H1 (cell line): ENCODE measurements around the gene UGT1A3. TPM values are rescaled to one million over a fixed set of nuclear protein-coding genes. Genes with fewer than 3 reads are reported as not detected.

Experiments used
- CTCF ChIA-PET: fragments of 300-600 bp; sonication (Branson Sonifier 250); formaldehyde crosslinking; loops from one replicate; lab custom pipeline; 2021; ENCODE audit not compliant: partially characterized antibody; lab: Charles Lee
- POLR2A ChIA-PET: fragments of 300-600 bp; sonication (Branson Sonifier 250); formaldehyde crosslinking; loops from one replicate; lab custom pipeline; 2021; ENCODE audit warnings: inconsistent platforms; ENCODE audit not compliant: partially characterized antibody; lab: Charles Lee
- DNase-seq, 2 experiments: peaks; one replicate each; pipeline versions ENCODE4 v3.0.0 to v3.0.0-alpha.2; 2010 to 2022; ENCODE audit warnings: low spot score in 2 of 2, low read depth in 1 of 2, mixed read lengths in 1 of 2
- FAIRE-seq: peaks from 2 replicates; lab custom pipeline; 2011; peaks lifted over from hg19 to GRCh38; lab: Jason Lieb, UNC
- H2AFZ ChIP-seq: 2 replicates; pipeline ENCODE4 v1.8.1; 2012; ENCODE audit warnings: low read length, inconsistent platforms
- H2AK5ac ChIP-seq: 2 replicates; pipeline ENCODE4 v1.6.1; 2013; ENCODE audit warnings: low read depth, low read length
- H2BK120ac ChIP-seq: replicated peaks from 2 replicates; pipeline ENCODE3; 2013; ENCODE audit warnings: low read depth, low read length, inconsistent platforms
- H2BK12ac ChIP-seq: 2 replicates; pipeline ENCODE4 v1.6.1; 2013; ENCODE audit warnings: low read depth, low read length
- H2BK15ac ChIP-seq: 2 replicates; pipeline ENCODE4 v1.6.1; 2013; ENCODE audit warnings: low read length
- H2BK20ac ChIP-seq: 2 replicates; pipeline ENCODE4 v1.6.1; 2013; ENCODE audit warnings: low read length
- H2BK5ac ChIP-seq: 2 replicates; pipeline ENCODE4 v1.6.1; 2013; ENCODE audit warnings: low read depth, low read length
- H3K14ac ChIP-seq: 2 replicates; pipeline ENCODE4 v1.6.1; 2013; ENCODE audit warnings: inconsistent platforms; ENCODE audit not compliant: insufficient read length
- H3K18ac ChIP-seq: 2 replicates; pipeline ENCODE4 v1.6.1; 2013; ENCODE audit warnings: low read length; ENCODE audit errors: extremely low read depth
- H3K23ac ChIP-seq: 2 replicates; pipeline ENCODE4 v1.6.1; 2013; ENCODE audit warnings: inconsistent platforms; ENCODE audit not compliant: insufficient read length
- H3K23me2 ChIP-seq: 2 replicates; pipeline ENCODE4 v1.6.1; 2013; ENCODE audit warnings: low read depth, low read length
- H3K27ac ChIP-seq: 2 replicates; pipeline ENCODE4 v1.6.1; 2011; ENCODE audit warnings: low read depth, low read length, inconsistent platforms
- H3K27me3 ChIP-seq, 4 experiments: replicated peaks in 1 of 4; 1 replicate in 1 of 4; 2 replicates in 3 of 4; pipeline versions ENCODE4 v1.6.1 to v1.8.1; 2011 to 2013; ENCODE audit warnings: low read length in 3 of 4, mild to moderate bottlenecking in 3 of 4, inconsistent platforms in 2 of 4, mixed read lengths in 2 of 4, moderate library complexity in 1 of 4; ENCODE audit not compliant: control insufficient read depth in 3 of 4, insufficient read depth in 3 of 4; ENCODE audit errors: extremely low read depth in 1 of 4
- H3K36me3 ChIP-seq, 4 experiments: 2 replicates each; pipeline versions ENCODE4 v1.6.1 to v1.8.1; 2011 to 2013; ENCODE audit warnings: mild to moderate bottlenecking in 4 of 4, low read length in 3 of 4, moderate library complexity in 2 of 4, control low read depth in 1 of 4, inconsistent platforms in 1 of 4; ENCODE audit not compliant: insufficient read depth in 4 of 4, control insufficient read depth in 2 of 4
- H3K4ac ChIP-seq: replicated peaks from 2 replicates; pipeline ENCODE3; 2013; ENCODE audit warnings: low read length, low read depth, mixed read lengths, inconsistent platforms; ENCODE audit not compliant: insufficient read length
- H3K4me1 ChIP-seq, 4 experiments: replicated peaks in 1 of 4; 1 replicate in 1 of 4; 2 replicates in 3 of 4; pipeline versions ENCODE4 v1.6.1 to v1.8.1; 2011 to 2013; ENCODE audit warnings: low read length in 3 of 4, inconsistent platforms in 2 of 4, mixed read lengths in 1 of 4; ENCODE audit not compliant: insufficient read depth in 4 of 4, control insufficient read depth in 3 of 4
- H3K4me2 ChIP-seq, 2 experiments: 2 replicates each; pipeline versions ENCODE4 v1.6.1 to v1.8.1; 2011 to 2013; ENCODE audit warnings: low read depth in 2 of 2, low read length in 2 of 2, control low read depth in 1 of 2, inconsistent platforms in 1 of 2, mild to moderate bottlenecking in 1 of 2; ENCODE audit not compliant: insufficient read depth in 1 of 2
- H3K4me3 ChIP-seq, 4 experiments: fragments of 200-600, 300-600 bp in 1 of 4; sonication (generic), shearing (Covaris generic), sonication (Bioruptor Twin) in 1 of 4; 2 replicates each; pipeline versions ENCODE4 v1.5.1 to v1.8.1; 2011 to 2016; ENCODE audit warnings: low read length in 4 of 4, low read depth in 3 of 4, control low read depth in 2 of 4, inconsistent platforms in 2 of 4, mild to moderate bottlenecking in 2 of 4, mixed read lengths in 1 of 4, moderate library complexity in 1 of 4; ENCODE audit not compliant: insufficient read depth in 2 of 4; ENCODE audit errors: extremely low read depth in 1 of 4
- H3K56ac ChIP-seq: replicated peaks from 2 replicates; pipeline ENCODE3; 2013; ENCODE audit warnings: low read depth, mild to moderate bottlenecking, mixed read lengths, low read length, inconsistent platforms; ENCODE audit not compliant: insufficient read length
- H3K79me1 ChIP-seq: 2 replicates; pipeline ENCODE4 v1.6.1; 2013; ENCODE audit warnings: low read depth, low read length, control low read depth
- H3K79me2 ChIP-seq, 2 experiments: 2 replicates each; pipeline versions ENCODE4 v1.6.1 to v1.8.1; 2012 to 2013; ENCODE audit warnings: low read length in 2 of 2, mild to moderate bottlenecking in 2 of 2, inconsistent platforms in 1 of 2; ENCODE audit not compliant: insufficient read depth in 2 of 2, control insufficient read depth in 1 of 2
- H3K9ac ChIP-seq, 4 experiments: replicated peaks in 1 of 4; 1 replicate in 1 of 4; 2 replicates in 3 of 4; pipeline versions ENCODE4 v1.6.1 to v1.8.1; 2011 to 2013; ENCODE audit warnings: low read depth in 3 of 4, low read length in 3 of 4, control low read depth in 2 of 4, mild to moderate bottlenecking in 2 of 4, moderate library complexity in 2 of 4, inconsistent platforms in 1 of 4; ENCODE audit errors: extremely low read depth in 1 of 4
- H3K9me3 ChIP-seq, 2 experiments: 2 replicates each; pipeline versions ENCODE4 v1.6.1 to v1.8.1; 2012 to 2013; ENCODE audit warnings: mild to moderate bottlenecking in 2 of 2, moderate library complexity in 2 of 2, control low read depth in 1 of 2, inconsistent platforms in 1 of 2, low read depth in 1 of 2, low read length in 1 of 2, mixed read lengths in 1 of 2; ENCODE audit not compliant: insufficient read depth in 2 of 2
- H4K20me1 ChIP-seq, 2 experiments: replicated peaks in 1 of 2; 2 replicates each; pipeline versions ENCODE3 to v1.8.1; 2011 to 2013; ENCODE audit warnings: inconsistent platforms in 2 of 2, low read length in 2 of 2, mild to moderate bottlenecking in 1 of 2; ENCODE audit not compliant: insufficient read depth in 2 of 2, control insufficient read depth in 1 of 2
- H4K5ac ChIP-seq: 2 replicates; pipeline ENCODE4 v1.6.1; 2013; ENCODE audit warnings: low read length, low read depth, mixed read lengths, inconsistent platforms; ENCODE audit not compliant: insufficient read length
- H4K8ac ChIP-seq: 2 replicates; pipeline ENCODE4 v1.8.0; 2013; ENCODE audit warnings: mild to moderate bottlenecking, moderate library complexity, low read length, inconsistent platforms; ENCODE audit not compliant: insufficient read depth; ENCODE audit errors: extremely low read depth
- H4K91ac ChIP-seq: replicated peaks from 2 replicates; pipeline ENCODE3; 2013; ENCODE audit warnings: low read length, mixed read lengths, inconsistent platforms; ENCODE audit not compliant: insufficient read length
- E2F6 ChIP-seq: IDR thresholded peaks from 2 replicates; pipeline ENCODE4 v1.6.1; 2012; ENCODE audit warnings: inconsistent platforms
- EP300 ChIP-seq, 2 experiments: IDR thresholded peaks; 1 replicate in 1 of 2; 2 replicates in 1 of 2; pipeline ENCODE4 v1.6.1; 2011 to 2012; ENCODE audit warnings: low read depth in 2 of 2, low read length in 2 of 2, mild to moderate bottlenecking in 2 of 2, borderline replicate concordance in 1 of 2, inconsistent platforms in 1 of 2, moderate library complexity in 1 of 2
- KDM4A ChIP-seq: IDR thresholded peaks from one replicate; pipeline ENCODE4 v1.7.1; 2012; ENCODE audit warnings: low read depth, mild to moderate bottlenecking, moderate library complexity, low read length, inconsistent platforms; ENCODE audit not compliant: severe bottlenecking
- KDM5A ChIP-seq: fragments of 200-600 bp; IDR thresholded peaks from 2 replicates; pipeline ENCODE4 v1.7.1; 2012; ENCODE audit warnings: mild to moderate bottlenecking, low read length, inconsistent platforms, mixed read lengths
- SIRT6 ChIP-seq: IDR thresholded peaks from one replicate; pipeline ENCODE4 v1.7.1; 2012; ENCODE audit warnings: low read length, inconsistent platforms
- TEAD4 ChIP-seq: IDR thresholded peaks from 2 replicates; pipeline ENCODE4 v1.6.1; 2012; ENCODE audit warnings: low read depth, low read length, inconsistent platforms, mixed read lengths
- WGBS, 2 experiments: shearing (Covaris generic) in 1 of 2; methylation state at CpG; one replicate each; pipeline versions ENCODE4 v1.1.6 to v1.1.7; 2013 to 2015; ENCODE audit warnings: low lambda C conversion rate in 2 of 2, mixed read lengths in 2 of 2, inconsistent platforms in 1 of 2, low coverage in 1 of 2, missing lambda C conversion rate in 1 of 2; ENCODE audit not compliant: insufficient replicate concordance in 2 of 2, insufficient coverage in 1 of 2, insufficient read length in 1 of 2; ENCODE audit errors: extremely low coverage in 1 of 2, missing lambda C conversion rate in 1 of 2; 5-methylcytosine and 5-hydroxymethylcytosine counted together
- polyA plus RNA-seq, 7 experiments: library from polyadenylated mRNA; depleted of rRNA in 3 of 7; stranded (reverse) in 5 of 7; unstranded in 2 of 7; fragments of >200 nt in 5 of 7; fragments of 200-250 nt in 2 of 7; gene quantifications; 1 replicate in 5 of 7; 2 replicates in 1 of 7; 4 replicates in 1 of 7; pipeline versions ENCODE4 v1.2.1 to v1.2.3, GENCODE V29; 2011 to 2013; ENCODE audit warnings: missing spikeins in 2 of 7, mixed read lengths in 2 of 7
- total RNA-seq: library from RNA; stranded (reverse); fragmentation: NEBNext Ultra II Directional; extraction: Animal tissue kit (Norgen Biotek cat#: 25700); gene quantifications from 2 replicates; pipeline ENCODE4 v1.2.1, GENCODE V29; 2021

Gene UGT1A3
- total and polyA plus RNA-seq, 2 of the 8 experiments (the other 6 are each of a cell fraction or from before 2014, with no cell fraction given): not detected

DNA sequence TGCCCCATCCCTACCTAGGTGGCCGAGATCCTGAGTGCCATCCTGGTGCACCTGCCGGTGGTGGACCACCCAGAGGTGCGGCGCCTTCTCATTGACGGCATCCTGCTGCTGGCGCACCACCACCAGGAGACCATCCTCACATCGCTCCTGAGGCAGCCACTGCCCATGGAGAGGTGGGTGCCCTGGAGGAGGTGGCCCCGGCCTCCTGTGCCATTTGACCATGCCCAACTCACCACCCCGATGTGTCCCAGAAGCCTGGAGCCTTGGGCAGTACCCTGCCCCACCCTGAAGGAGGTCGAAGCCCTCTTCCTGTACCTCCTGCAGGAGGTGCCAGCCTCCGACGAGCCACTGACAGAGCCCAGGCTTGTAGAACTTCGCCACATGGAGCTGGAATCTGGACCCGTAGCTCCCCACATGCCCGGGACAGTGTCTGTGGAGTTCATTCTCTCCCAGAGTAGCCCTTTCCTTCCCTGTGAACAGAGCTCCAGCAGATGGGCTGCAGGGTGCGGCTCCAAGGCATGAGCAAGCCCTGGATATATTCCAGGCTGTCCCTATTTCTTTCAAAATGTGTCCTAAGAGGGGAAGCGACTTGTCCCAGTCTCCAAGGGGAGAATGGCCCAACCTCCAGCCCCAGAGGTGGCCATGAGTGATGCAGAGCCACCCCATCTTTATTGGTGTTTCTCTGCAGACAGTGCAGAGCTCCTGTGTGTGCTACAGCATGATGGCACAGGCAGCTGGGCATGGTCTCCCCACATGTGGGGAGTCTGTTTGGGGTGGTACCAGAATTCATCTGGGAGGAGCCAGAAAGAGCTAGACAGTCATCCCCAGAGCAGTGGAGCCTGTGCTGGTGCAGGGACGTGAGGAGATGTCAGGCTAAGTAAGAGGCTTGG lies 91.3 kb downstream of the UGT1A3 start:
- CTCF ChIA-PET: interaction anchor here (1.0 to 1.2 kb wide), 2 partner anchors 109 to 394 kb away, joined by 3 to 4 read pairs; no protein-coding TSS in a partner anchor
- no peaks in the 10 kb centered on the region for H3K27me3 ChIP-seq
- no peak for TF ChIP-seq E2F6
- no peak for TF ChIP-seq EP300 (IDR thresholded peaks at IDR 0.05; ENCODE audit: borderline replicate concordance in 1 of 2, low read depth in 2 of 2, low read length in 2 of 2)
- no peak for TF ChIP-seq TEAD4
- no peak for TF ChIP-seq KDM5A
- TF ChIP-seq SIRT6: no peak
- no peak for TF ChIP-seq KDM4A
- H2BK5ac ChIP-seq: no peak overlapping the region
- POLR2A ChIA-PET: no interaction called here
- no peak overlapping the region for H3K4me2 ChIP-seq
- no peak overlapping the region for H3K23ac ChIP-seq
- no peak overlapping the region for H2AK5ac ChIP-seq
- no peak overlapping the region for H3K9ac ChIP-seq
- H4K8ac ChIP-seq: no peak overlapping the region
- H2BK120ac ChIP-seq: no peak overlapping the region
- no peaks in the 10 kb centered on the region for H3K9me3 ChIP-seq
- DNase-seq: no peak
- H4K20me1 ChIP-seq: no peaks in the 10 kb centered on the region
- no peak overlapping the region for H3K4ac ChIP-seq
- H3K4me3 ChIP-seq: no peak overlapping the region
- no peak overlapping the region for H2AFZ ChIP-seq
- H3K27ac ChIP-seq: no peak overlapping the region
- no peaks in the 10 kb centered on the region for H3K79me1 ChIP-seq
- H4K5ac ChIP-seq: no peak overlapping the region
- no peak overlapping the region for H2BK15ac ChIP-seq
- H3K79me2 ChIP-seq: no peaks in the 10 kb centered on the region
- no peak overlapping the region for H4K91ac ChIP-seq
- no peak for FAIRE-seq
- H3K4me1 ChIP-seq: no peaks in the 10 kb centered on the region
- no peak overlapping the region for H3K56ac ChIP-seq
- H3K36me3 ChIP-seq: no peaks in the 10 kb centered on the region
- H3K23me2 ChIP-seq: no peaks in the 10 kb centered on the region
- no peak overlapping the region for H3K14ac ChIP-seq
- WGBS, 2 experiments: 93% methylated on average over 18 of the region's 18 CpGs; no CpG with 5 or more reads in 1 of the 2 experiments
- H2BK12ac ChIP-seq: no peak overlapping the region
- no peak overlapping the region for H3K18ac ChIP-seq
- no peak overlapping the region for H2BK20ac ChIP-seq
